Suprapubic skin (tissue), 4 donors: Measurements from ENCODE around the gene ABCB11. TPM values are rescaled to one million over a fixed set of nuclear protein-coding genes. Genes with fewer than 3 reads are reported as not detected.

Source experiments
- DNase-seq, 2 donors: peaks; one replicate each; pipeline ENCODE4 v3.0.0-alpha.2; 2019; ENCODE audit warnings: low spot score in 2 of 2
- H3K27ac ChIP-seq: fragments of 200-600 bp; sonication (generic); one replicate; pipeline ENCODE4 v1.5.1; 2019
- H3K27me3 ChIP-seq: fragments of 200-600 bp; sonication (generic); one replicate; pipeline ENCODE4 v1.5.1; 2019
- H3K36me3 ChIP-seq: fragments of 200-600 bp; sonication (generic); one replicate; pipeline ENCODE4 v1.5.1; 2019
- H3K4me1 ChIP-seq: fragments of 200-600 bp; sonication (generic); one replicate; pipeline ENCODE4 v1.5.1; 2019
- H3K4me3 ChIP-seq: fragments of 200-600 bp; sonication (generic); one replicate; pipeline ENCODE4 v1.5.1; 2019; ENCODE audit warnings: mild to moderate bottlenecking
- H3K9me3 ChIP-seq: fragments of 200-600 bp; sonication (generic); one replicate; pipeline ENCODE4 v1.5.1; 2019
- EP300 ChIP-seq: sonication (generic); formaldehyde crosslinking; IDR thresholded peaks from one replicate; pipeline ENCODE4 v1.6.1; 2017; ENCODE audit warnings: antibody characterized with exemption
- POLR2A ChIP-seq, 2 donors: fragments of 450-650 bp; IDR thresholded peaks; one replicate each; pipeline ENCODE4 v1.6.1; 2017; ENCODE audit warnings: antibody characterized with exemption in 2 of 2, mild to moderate bottlenecking in 2 of 2, moderate library complexity in 2 of 2
- POLR2AphosphoS5 ChIP-seq, 3 donors: sonication (generic); formaldehyde crosslinking; IDR thresholded peaks; one replicate each; pipeline ENCODE4 v1.6.1; 2017; ENCODE audit warnings: antibody characterized with exemption in 3 of 3
- WGBS: methylation state at CpG from one replicate; pipeline ENCODE4 v1.1.5; 2018; 5-methylcytosine and 5-hydroxymethylcytosine counted together
- total RNA-seq, 4 donors: library from RNA; depleted of rRNA; stranded (reverse); fragments of >200 nt; gene quantifications; one replicate each; pipeline ENCODE4 v1.1.0, GENCODE V29; 2016
- TF ChIP-seq, protein P1 (sequence below), 2 donors: fragments of 200-600 bp in 1 of 2; fragments of 450-650 bp in 1 of 2; sonication (generic) in 1 of 2; IDR thresholded peaks; one replicate each; pipeline ENCODE4 v1.5.1; 2016 to 2019; ENCODE audit warnings: antibody characterized with exemption in 2 of 2, mild to moderate bottlenecking in 1 of 2, moderate library complexity in 1 of 2

ABCB11 gene
- total RNA-seq, 4 donors from 2014 or later: 0.21 to 1.7 (median 0.28) TPM

DNA sequence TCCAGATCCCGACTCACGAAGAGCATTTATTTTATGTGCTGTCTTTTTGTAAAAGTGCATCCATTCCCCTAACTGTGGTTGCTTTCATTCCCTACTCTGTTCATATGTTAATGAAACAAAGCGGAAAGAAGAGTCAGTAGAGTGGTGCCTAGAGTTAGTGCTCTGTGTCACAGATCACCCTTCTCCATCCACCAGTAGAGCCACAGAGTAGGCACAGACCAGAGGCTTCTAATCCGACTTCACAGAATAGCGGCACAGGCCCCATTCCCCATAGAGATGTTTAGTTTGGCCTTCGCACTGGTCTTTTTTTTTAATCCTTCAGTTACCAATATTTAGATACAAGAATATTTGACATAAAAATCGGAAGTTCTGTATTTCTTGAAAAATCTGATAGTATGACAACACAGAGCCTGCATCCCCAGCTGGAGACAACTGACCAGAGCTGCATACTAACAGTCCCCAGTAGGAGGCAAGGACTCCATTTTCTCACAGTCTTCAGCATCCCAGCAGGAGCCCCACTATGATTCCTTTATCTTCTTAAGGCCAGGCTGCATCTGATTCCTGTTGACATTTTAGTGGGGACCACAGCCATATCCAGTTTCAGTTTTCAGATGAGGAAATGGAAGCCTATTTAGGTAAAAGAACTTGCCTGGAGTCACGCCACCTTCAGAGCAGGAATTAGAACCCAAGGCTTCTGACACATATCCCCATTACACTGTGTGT lies 123.0 kb downstream of the ABCB11 start:
- Histone ChIP-seq H3K36me3 (no peaks in the 10 kb centered on the region), H3K27me3 (peaks cover 11% of the 10 kb centered on the region), H3K4me3 (no peak overlapping the region), H3K27ac (no peak overlapping the region), H3K9me3 (no peaks in the 10 kb centered on the region), H3K4me1 (peaks cover 7% of the 10 kb centered on the region)
- no peak for DNase-seq
- 93% methylated on average over 8 of the region's 8 CpGs for WGBS
- TF ChIP-seq POLR2AphosphoS5 (IDR thresholded peaks at IDR 0.05): no peak
- no peak for TF ChIP-seq POLR2A (IDR thresholded peaks at IDR 0.05)
- TF ChIP-seq, protein P1, sequence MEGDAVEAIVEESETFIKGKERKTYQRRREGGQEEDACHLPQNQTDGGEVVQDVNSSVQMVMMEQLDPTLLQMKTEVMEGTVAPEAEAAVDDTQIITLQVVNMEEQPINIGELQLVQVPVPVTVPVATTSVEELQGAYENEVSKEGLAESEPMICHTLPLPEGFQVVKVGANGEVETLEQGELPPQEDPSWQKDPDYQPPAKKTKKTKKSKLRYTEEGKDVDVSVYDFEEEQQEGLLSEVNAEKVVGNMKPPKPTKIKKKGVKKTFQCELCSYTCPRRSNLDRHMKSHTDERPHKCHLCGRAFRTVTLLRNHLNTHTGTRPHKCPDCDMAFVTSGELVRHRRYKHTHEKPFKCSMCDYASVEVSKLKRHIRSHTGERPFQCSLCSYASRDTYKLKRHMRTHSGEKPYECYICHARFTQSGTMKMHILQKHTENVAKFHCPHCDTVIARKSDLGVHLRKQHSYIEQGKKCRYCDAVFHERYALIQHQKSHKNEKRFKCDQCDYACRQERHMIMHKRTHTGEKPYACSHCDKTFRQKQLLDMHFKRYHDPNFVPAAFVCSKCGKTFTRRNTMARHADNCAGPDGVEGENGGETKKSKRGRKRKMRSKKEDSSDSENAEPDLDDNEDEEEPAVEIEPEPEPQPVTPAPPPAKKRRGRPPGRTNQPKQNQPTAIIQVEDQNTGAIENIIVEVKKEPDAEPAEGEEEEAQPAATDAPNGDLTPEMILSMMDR (IDR thresholded peaks at IDR 0.05): no peak
- no peak for TF ChIP-seq EP300

DNA sequence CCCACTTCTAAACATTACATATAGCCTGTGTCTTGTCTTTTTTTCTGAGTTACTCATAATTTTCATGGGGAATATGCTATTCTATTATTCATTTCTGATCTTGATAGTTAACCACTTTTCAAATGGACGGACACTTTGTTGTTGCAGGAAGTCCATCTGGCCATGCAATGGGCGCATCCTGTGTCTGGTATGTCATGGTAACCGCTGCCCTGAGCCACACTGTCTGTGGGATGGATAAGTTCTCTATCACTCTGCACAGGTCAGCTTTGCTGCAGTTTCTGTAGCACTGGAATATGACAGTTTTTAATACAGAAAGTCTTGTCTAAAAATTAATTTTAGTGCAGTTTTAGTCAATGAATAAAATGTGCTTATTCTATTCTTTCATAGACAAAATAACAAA lies 126.8 kb downstream of the ABCB11 start:
- WGBS: 92% methylated on average over 3 of the region's 3 CpGs
- no peaks in the 10 kb centered on the region for H3K27me3 ChIP-seq
- no peaks in the 10 kb centered on the region for H3K36me3 ChIP-seq
- H3K4me1 ChIP-seq: no peaks in the 10 kb centered on the region
- H3K27ac ChIP-seq: no peak overlapping the region
- TF ChIP-seq POLR2A (IDR thresholded peaks at IDR 0.05) (no peak), EP300 (no peak), POLR2AphosphoS5 (IDR thresholded peaks at IDR 0.05) (no peak)
- TF ChIP-seq, protein P1 (IDR thresholded peaks at IDR 0.05): no peak
- no peaks in the 10 kb centered on the region for H3K9me3 ChIP-seq
- no peak overlapping the region for H3K4me3 ChIP-seq
- no peak for DNase-seq

- TF ChIP-seq, protein P1 (IDR thresholded peaks at IDR 0.05): no peak
- TF ChIP-seq POLR2A (IDR thresholded peaks at IDR 0.05): no peak
- no peak for TF ChIP-seq POLR2AphosphoS5 (IDR thresholded peaks at IDR 0.05)
- no peak for TF ChIP-seq EP300
- Histone ChIP-seq H3K9me3 (no peaks in the 10 kb centered on the region), H3K36me3 (no peaks in the 10 kb centered on the region), H3K27me3 (no peaks in the 10 kb centered on the region), H3K27ac (no peak overlapping the region), H3K4me1 (no peaks in the 10 kb centered on the region), H3K4me3 (no peak overlapping the region)
- 93% methylated on average over 2 of the region's 2 CpGs for WGBS
- DNase-seq: no peak
Measured at GRCh38 chr2:168903888-168904287, 127.2 kb downstream of the ABCB11 start.

DNA sequence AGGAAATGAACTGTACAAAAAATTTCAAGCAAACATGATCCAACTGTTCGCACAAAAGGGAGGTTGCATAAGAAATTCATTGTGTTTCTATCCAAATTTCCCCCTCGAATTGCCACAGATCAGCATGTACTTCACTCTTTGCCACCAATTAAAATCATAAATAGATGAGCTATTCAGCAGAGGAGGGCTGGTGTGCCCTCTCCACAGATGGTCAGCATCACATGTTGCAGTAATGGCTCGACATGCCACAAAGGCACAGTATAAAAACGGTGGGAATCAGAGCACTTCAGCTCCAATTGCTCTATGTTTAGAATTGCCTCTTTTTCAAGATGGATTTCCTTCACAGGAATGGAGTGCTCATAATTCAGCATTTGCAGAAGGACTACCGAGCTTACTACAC lies 130.1 kb downstream of the ABCB11 start, which contains the start of gene G6PC2:
TSS of gene G6PC2 (plus strand) at position 289 of the 400 bp plus-strand sequence. CDS start at position 330, 41 bp downstream.
- WGBS: 71% methylated on average over 5 of the region's 5 CpGs
- H3K4me1 ChIP-seq: no peaks in the 10 kb centered on the region
- no peaks in the 10 kb centered on the region for H3K36me3 ChIP-seq
- no peak for TF ChIP-seq EP300
- TF ChIP-seq POLR2A (IDR thresholded peaks at IDR 0.05): no peak
- TF ChIP-seq, protein P1 (IDR thresholded peaks at IDR 0.05): no peak
- H3K9me3 ChIP-seq: no peaks in the 10 kb centered on the region
- no peak within 1 kb of the TSS for H3K27ac ChIP-seq
- H3K27me3 ChIP-seq: no peaks in the 10 kb centered on the region
- DNase-seq: no peak
- H3K4me3 ChIP-seq: no peak within 1 kb of the TSS

DNA sequence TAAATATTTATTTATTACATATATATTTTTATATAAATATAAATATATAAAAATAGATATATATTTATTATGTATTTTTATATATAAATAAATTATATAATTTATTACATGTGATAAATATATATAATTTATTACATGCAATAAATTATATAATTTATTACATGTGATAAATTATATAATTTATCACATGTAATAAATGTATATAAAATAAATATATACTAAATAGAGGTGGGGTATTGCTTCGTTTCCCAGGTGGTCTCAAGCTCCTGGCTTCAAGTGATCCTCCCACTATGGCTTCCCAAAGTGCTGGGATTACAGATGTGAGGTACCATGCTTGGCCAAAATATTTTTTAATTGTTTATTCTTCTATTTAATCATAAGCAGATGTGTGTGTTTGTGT lies 133.7 kb downstream of the ABCB11 start:
- H3K36me3 ChIP-seq: no peaks in the 10 kb centered on the region
- H3K27ac ChIP-seq: no peak overlapping the region
- no peak for DNase-seq
- 87% methylated on average over 1 of the region's 1 CpG for WGBS
- TF ChIP-seq POLR2AphosphoS5 (IDR thresholded peaks at IDR 0.05): no peak
- TF ChIP-seq EP300: no peak
- TF ChIP-seq POLR2A (IDR thresholded peaks at IDR 0.05): no peak
- TF ChIP-seq, protein P1 (IDR thresholded peaks at IDR 0.05): no peak
- H3K4me1 ChIP-seq: no peaks in the 10 kb centered on the region
- H3K27me3 ChIP-seq: no peaks in the 10 kb centered on the region
- no peak overlapping the region for H3K4me3 ChIP-seq
- no peaks in the 10 kb centered on the region for H3K9me3 ChIP-seq
